Measurements from ENCODE around the gene CCDC97.

CCDC97 gene

GRCh38 chr19:41350735-41351338 is 40.9 kb downstream of the CCDC97 start:
- in situ Hi-C loops (cut with HindIII; ENCODE audit: low sequenced_read_pairs): no loop called here
- TF ChIP-seq CTCF (IDR thresholded peaks at IDR 0.05; ENCODE audit: low read depth, low read length, missing control alignments): no peak
- no peak for DNase-seq (ENCODE audit: low read depth)
- peak overlapping the region; percentile 86 for H3K4me3 ChIP-seq (ENCODE audit: low read depth, low read length)

GRCh38 chr19:41351339-41352245 is 41.6 kb downstream of the CCDC97 start:
- in situ Hi-C loops (cut with HindIII; ENCODE audit: low sequenced_read_pairs): no loop called here
- peak overlapping the region; percentile 86 for H3K4me3 ChIP-seq (ENCODE audit: low read depth, low read length)
- no peak for DNase-seq (ENCODE audit: low read depth)
- no peak for TF ChIP-seq CTCF (IDR thresholded peaks at IDR 0.05; ENCODE audit: low read depth, low read length, missing control alignments)

DNA sequence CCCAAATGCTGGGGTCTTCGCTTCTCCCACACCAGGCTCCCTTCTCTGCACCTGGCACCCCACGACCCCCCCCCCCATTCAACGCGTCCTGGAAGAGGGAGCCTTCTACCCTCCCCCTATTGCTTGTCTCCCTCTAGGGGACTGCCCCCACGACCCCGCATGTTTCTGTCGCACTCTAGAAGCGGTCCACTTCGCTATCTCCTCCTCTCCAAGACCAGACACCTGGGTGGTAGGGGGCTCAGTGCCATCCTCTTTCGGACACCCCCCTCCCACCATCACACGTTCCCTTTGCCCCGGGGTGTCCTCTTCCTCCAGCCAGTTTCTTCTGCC is 42.3 kb downstream of the CCDC97 start:
- TF ChIP-seq CTCF (IDR thresholded peaks at IDR 0.05; ENCODE audit: low read depth, low read length, missing control alignments): no peak
- no peak for DNase-seq (ENCODE audit: low read depth)
- in situ Hi-C loops (cut with HindIII; ENCODE audit: low sequenced_read_pairs): no loop called here
- peak overlapping the region; percentile 86 for H3K4me3 ChIP-seq (ENCODE audit: low read depth, low read length)

DNA sequence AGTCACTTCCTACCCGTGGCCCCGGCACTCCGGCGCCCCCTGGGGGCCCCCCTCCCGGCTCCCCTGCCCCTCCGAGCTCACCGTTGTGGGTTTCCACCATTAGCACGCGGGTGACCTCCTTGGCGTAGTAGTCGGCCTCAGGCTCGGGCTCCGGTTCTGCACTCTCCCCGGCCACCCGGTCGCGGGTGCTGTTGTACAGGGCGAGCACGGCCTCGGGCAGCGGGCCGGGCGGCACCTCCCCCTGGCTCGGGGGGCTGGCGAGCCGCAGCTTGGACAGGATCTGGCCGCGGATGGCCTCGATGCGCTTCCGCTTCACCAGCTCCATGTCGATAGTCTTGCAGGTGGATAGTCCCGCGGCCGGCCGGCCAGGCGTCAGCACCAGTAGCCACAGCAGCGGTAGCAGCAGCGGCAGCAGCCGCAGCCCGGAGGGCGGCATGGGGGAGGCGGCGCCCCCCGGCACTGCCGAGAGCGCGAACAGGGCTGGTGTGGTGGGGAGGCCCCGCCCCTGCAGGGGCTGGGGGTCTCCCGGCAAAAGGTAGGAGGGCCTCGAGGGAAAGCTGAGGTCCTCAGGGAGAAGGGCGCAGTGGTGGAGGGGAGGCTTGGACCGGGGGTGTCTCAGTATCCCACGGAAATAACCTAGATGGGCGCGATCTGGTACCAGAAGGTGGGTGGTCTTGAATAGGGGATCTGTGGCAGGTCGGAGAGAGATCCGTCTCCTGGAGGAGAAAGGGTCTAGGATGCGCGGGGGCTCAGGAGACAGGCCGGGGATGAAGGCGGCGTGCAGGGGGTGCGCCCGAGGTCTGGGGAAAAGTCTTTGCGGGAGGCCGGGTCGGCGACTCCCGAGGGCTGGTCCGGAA is 42.9 kb downstream of the CCDC97 start:
- DNase-seq (ENCODE audit: low read depth): no peak
- peak; percentile 52 for TF ChIP-seq CTCF (IDR thresholded peaks at IDR 0.05; ENCODE audit: low read depth, low read length, missing control alignments)
- peak overlapping the region; percentile 86 for H3K4me3 ChIP-seq (ENCODE audit: low read depth, low read length)
- in situ Hi-C loops (cut with HindIII; ENCODE audit: low sequenced_read_pairs): no loop called here

DNA sequence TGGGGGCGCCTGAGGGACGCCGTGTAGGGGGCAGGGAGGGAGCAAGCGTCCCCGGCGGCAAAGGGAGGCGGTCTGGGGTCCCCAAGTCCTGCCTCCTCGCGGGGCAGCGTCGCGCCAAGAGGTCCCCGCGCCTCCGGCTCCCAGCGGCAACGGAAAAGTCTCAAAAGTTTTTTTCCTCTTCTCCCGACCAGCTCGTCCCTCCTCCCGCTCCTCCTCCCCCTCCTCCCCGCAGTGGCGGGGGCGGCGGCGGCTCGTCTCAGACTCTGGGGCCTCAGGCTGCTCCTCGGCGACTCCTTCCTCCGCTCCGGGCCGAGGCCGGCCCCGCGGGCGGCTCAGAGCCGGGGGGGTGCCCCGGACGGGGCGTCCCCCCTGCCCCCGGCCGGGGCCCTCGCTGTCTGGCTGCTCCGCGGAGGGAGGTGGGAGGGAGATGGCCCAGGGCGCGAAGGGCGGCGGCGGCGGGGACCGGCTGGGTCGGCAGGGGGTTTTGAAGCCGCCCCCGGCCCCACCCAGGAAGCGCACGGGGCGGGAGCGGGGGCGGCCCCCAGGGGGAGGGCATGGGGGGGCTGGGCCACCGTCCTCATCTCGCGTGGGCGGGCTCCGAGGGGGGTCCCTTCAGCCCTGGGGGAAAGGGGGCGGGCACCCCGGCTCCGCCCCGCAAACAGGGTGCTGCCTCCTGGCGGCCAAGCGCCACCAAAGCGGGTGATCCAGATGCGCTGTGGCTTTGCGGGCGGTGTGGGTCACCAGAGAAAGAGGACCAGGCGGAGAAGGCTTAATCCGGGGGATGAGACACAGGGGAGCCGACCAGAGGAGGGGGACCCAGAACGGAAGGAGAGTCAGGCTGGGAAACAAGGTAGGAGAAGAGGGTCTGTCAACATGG is 43.7 kb downstream of the CCDC97 start, which contains the start of gene TGFB1:
TGFB1 (minus strand) TSS at position 457 of the 877 bp plus-strand sequence. CDS start 878 bp downstream, outside the sequence.
- DNase-seq (ENCODE audit: low read depth): peak; percentile 40
- H3K4me3 ChIP-seq (ENCODE audit: low read depth, low read length): peak within 1 kb of the TSS; percentile 86
- in situ Hi-C loops (cut with HindIII; ENCODE audit: low sequenced_read_pairs): no loop called here

More for the DNA sequence above, 43.7 kb downstream of the CCDC97 start, which contains the start of gene TGFB1:
- peak; percentile 87 for TF ChIP-seq CTCF (IDR thresholded peaks at IDR 0.05; ENCODE audit: low read depth, low read length, missing control alignments)

Data from astrocyte of the cerebellum (primary cell).